ENCODE measurements around the gene TOB1.

TOB1 gene

GRCh38 chr17:50911890-50912289 is 45.7 kb upstream of the TOB1 start (continued):
- no peak for TF ChIP-seq PRDM2 (tag by site-specific recombination; IDR thresholded peaks at IDR 0.05; ENCODE audit: borderline replicate concordance)

- no peaks in the 10 kb centered on the region for H3K9me3 ChIP-seq (ENCODE audit: control insufficient read depth, insufficient read depth, low read depth, low read length)
- CTCF ChIA-PET: interaction anchor here (1.1 kb wide), 1 partner anchor 9 kb away, joined by 3 read pairs; no protein-coding TSS in a partner anchor
- H3K4me3 ChIP-seq (ENCODE audit: low read depth, low read length): no peak overlapping the region
- no peak overlapping the region for H3K27ac ChIP-seq (ENCODE audit: extremely low read depth, low read depth, low read length)
- POLR2A ChIA-PET: interaction anchor here (2.0 kb wide), 1 partner anchor 45 kb away, joined by 12 read pairs; the partner anchor contains the start of gene TOB1
- H3K4me1 ChIP-seq (ENCODE audit: control insufficient read depth, insufficient read depth, low read length): no peaks in the 10 kb centered on the region; the same call in 1 of the 2 replicates
- TF ChIP-seq REST (tag by site-specific recombination; IDR thresholded peaks at IDR 0.05) (peak; percentile 66), ZNF341 (tag by site-specific recombination; IDR thresholded peaks at IDR 0.05; ENCODE audit: low read depth) (no peak)
- no peaks in the 10 kb centered on the region for H3K36me3 ChIP-seq (ENCODE audit: control insufficient read depth in 2 of 2, insufficient read depth in 1 of 2, low read length in 2 of 2)
Observed at GRCh38 chr17:50911450-50911849, 45.3 kb upstream of the TOB1 start.

- Histone ChIP-seq H3K9me3 (ENCODE audit: control insufficient read depth, insufficient read depth, low read depth, low read length) (no peaks in the 10 kb centered on the region), H3K27ac (ENCODE audit: extremely low read depth, low read depth, low read length) (no peak overlapping the region), H3K4me1 (ENCODE audit: control insufficient read depth, insufficient read depth, low read length) (peaks cover 6% of the 10 kb centered on the region), H3K4me3 (ENCODE audit: low read depth, low read length) (no peak overlapping the region), H3K36me3 (ENCODE audit: control insufficient read depth in 2 of 2, insufficient read depth in 1 of 2, low read length in 2 of 2) (no peaks in the 10 kb centered on the region)
- ChIA-PET POLR2A (interaction anchor here (2.0 kb wide), 1 partner anchor 44 kb away, joined by 9 read pairs; the partner anchor contains the start of gene TOB1), CTCF (no interaction called here)
- no peak for TF ChIP-seq ZBTB7A (tag by site-specific recombination; IDR thresholded peaks at IDR 0.05; ENCODE audit: low read depth)
- TF ChIP-seq ZNF600 (tag by site-specific recombination; IDR thresholded peaks at IDR 0.05): 0 out of 2 replicates have a peak, but pooled peaks have one; percentile 12
- TF ChIP-seq ZNF391 (tag by site-specific recombination; IDR thresholded peaks at IDR 0.05; ENCODE audit: borderline replicate concordance, low read depth): no peak
- no peak for TF ChIP-seq ZNF571 (tag by site-specific recombination; IDR thresholded peaks at IDR 0.05)
Observed at GRCh38 chr17:50909765-50910605, 43.8 kb upstream of the TOB1 start.

Measured in HEK293 (cell line).